Breast epithelium (tissue), 3 donors: ENCODE measurements around the gene SRA1.

Experiments used
- POLR2AphosphoS5 ChIP-seq, 3 donors: sonication (generic); formaldehyde crosslinking; IDR thresholded peaks; one replicate each; pipeline ENCODE4 v1.6.1; 2017; ENCODE audit warnings: antibody characterized with exemption in 3 of 3
- TF ChIP-seq, protein P1 (sequence below), 3 donors: fragments of 450-650 bp; IDR thresholded peaks; one replicate each; pipeline ENCODE4 v1.5.1; 2016 to 2017; ENCODE audit warnings: antibody characterized with exemption in 3 of 3, mild to moderate bottlenecking in 3 of 3, moderate library complexity in 3 of 3

DNA sequence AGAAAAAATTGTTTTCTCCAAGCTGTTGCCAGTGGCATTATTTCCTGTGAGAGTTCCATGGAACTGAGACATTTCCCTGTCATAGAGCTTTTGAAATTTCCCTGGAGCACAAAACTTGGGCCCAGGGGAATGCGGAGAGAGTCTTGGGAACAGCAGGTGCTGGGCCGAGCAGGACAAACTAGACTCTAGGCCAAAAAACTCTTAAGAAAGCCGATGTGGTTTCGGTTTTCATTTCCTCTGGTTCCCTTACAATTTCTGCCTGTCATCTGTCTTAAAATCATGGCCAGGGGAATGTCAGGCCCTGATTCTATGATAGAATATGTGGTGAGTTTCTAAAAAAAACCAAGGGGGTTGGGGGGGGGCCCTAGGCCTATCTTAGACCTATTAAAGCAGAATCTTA is 11.9 kb upstream of the SRA1 start:
- TF ChIP-seq, protein P1, sequence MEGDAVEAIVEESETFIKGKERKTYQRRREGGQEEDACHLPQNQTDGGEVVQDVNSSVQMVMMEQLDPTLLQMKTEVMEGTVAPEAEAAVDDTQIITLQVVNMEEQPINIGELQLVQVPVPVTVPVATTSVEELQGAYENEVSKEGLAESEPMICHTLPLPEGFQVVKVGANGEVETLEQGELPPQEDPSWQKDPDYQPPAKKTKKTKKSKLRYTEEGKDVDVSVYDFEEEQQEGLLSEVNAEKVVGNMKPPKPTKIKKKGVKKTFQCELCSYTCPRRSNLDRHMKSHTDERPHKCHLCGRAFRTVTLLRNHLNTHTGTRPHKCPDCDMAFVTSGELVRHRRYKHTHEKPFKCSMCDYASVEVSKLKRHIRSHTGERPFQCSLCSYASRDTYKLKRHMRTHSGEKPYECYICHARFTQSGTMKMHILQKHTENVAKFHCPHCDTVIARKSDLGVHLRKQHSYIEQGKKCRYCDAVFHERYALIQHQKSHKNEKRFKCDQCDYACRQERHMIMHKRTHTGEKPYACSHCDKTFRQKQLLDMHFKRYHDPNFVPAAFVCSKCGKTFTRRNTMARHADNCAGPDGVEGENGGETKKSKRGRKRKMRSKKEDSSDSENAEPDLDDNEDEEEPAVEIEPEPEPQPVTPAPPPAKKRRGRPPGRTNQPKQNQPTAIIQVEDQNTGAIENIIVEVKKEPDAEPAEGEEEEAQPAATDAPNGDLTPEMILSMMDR (IDR thresholded peaks at IDR 0.05) = no peak
- no peak for TF ChIP-seq POLR2AphosphoS5 (IDR thresholded peaks at IDR 0.05)
